K562 (cell line): ENCODE results near the gene BAIAP3. TPM values are rescaled to one million over a fixed set of nuclear protein-coding genes. Genes with fewer than 3 reads are reported as not detected.

Source experiments
- ATAC-seq: fragments of 200-7000 bp; cut with Tn5 transposase; 3 replicates; pipeline ENCODE4 v1.9.1; 2020; ENCODE audit warnings: moderate library complexity
- BruUV-seq: library from RNA; stranded (reverse); fragments of 400-500 nt; replicated peaks from 2 replicates; lab custom pipeline; 2021; lab: Mats Ljungman, UMichigan
- CTCF ChIA-PET: fragments of 300-600 bp; formaldehyde crosslinking; extraction: SDS; loops from one replicate; lab custom pipeline; 2021; ENCODE audit warnings: low intra/inter-chr PET ratio; lab: Yijun Ruan, JAX
- POLR2A ChIA-PET: fragments of 300-600, 350-650 bp; sonication (Branson Sonifier 250); formaldehyde crosslinking; extraction: SDS; loops from one replicate; lab custom pipeline; 2021; ENCODE audit warnings: antibody characterized with exemption, inconsistent platforms; lab: Yijun Ruan, JAX
- DNase-seq, 4 experiments: peaks; one replicate each; pipeline versions ENCODE4 v3.0.0 to v3.0.0-alpha.2; 2011 to 2018; ENCODE audit warnings: low spot score in 3 of 4, mixed read lengths in 3 of 4; ENCODE audit errors: extremely low read depth in 1 of 4
- FAIRE-seq: peaks from 2 replicates; lab custom pipeline; 2011; peaks lifted over from hg19 to GRCh38; lab: Jason Lieb, UNC
- H2AFZ ChIP-seq: 2 replicates; pipeline ENCODE4 v1.6.0; 2011; ENCODE audit warnings: low read depth, low read length, control low read depth, inconsistent platforms
- H3K27ac ChIP-seq: fragments of 200-600 bp; 3 replicates; pipeline ENCODE4 v1.8.0; 2011; ENCODE audit warnings: low read depth, mild to moderate bottlenecking, control low read depth, inconsistent platforms, low read length, moderate library complexity, mixed read lengths; ENCODE audit errors: extremely low read depth
- H3K27me3 ChIP-seq, 2 experiments: fragments of 300-600 bp in 1 of 2; 2 replicates in 1 of 2; 3 replicates in 1 of 2; pipeline versions ENCODE4 v1.6.0 to v1.8.0; 2011; ENCODE audit warnings: inconsistent platforms in 2 of 2, low read length in 2 of 2, mild to moderate bottlenecking in 1 of 2, mixed read lengths in 1 of 2, moderate library complexity in 1 of 2; ENCODE audit not compliant: control insufficient read depth in 2 of 2, insufficient read depth in 2 of 2
- H3K36me3 ChIP-seq: fragments of 300-600 bp; 3 replicates; pipeline ENCODE4 v1.8.0; 2011; ENCODE audit warnings: mild to moderate bottlenecking, low read length, inconsistent platforms; ENCODE audit not compliant: control insufficient read depth, insufficient read depth
- H3K4me1 ChIP-seq, 2 experiments: fragments of 200-600 bp in 1 of 2; replicated peaks in 1 of 2; 2 replicates in 1 of 2; 3 replicates in 1 of 2; pipeline versions ENCODE4 v1.5.1 to v1.8.0; 2011; ENCODE audit warnings: inconsistent platforms in 2 of 2, low read length in 2 of 2, mild to moderate bottlenecking in 1 of 2, mixed read lengths in 1 of 2, moderate library complexity in 1 of 2; ENCODE audit not compliant: control insufficient read depth in 2 of 2, insufficient read depth in 2 of 2
- H3K4me2 ChIP-seq: 2 replicates; pipeline ENCODE4 v1.6.1; 2011; ENCODE audit warnings: low read length, control low read depth, inconsistent platforms, mixed read lengths; ENCODE audit not compliant: insufficient read depth
- H3K4me3 ChIP-seq: fragments of 200-600 bp; sonication (generic), shearing (Covaris generic); 2 replicates; pipeline ENCODE4 v1.5.1; 2016; ENCODE audit warnings: control low read depth, inconsistent platforms
- H3K79me2 ChIP-seq: fragments of 200-600 bp; 3 replicates; pipeline ENCODE4 v1.8.0; 2011; ENCODE audit warnings: low read length, inconsistent platforms; ENCODE audit not compliant: control insufficient read depth, insufficient read depth
- H3K9ac ChIP-seq, 2 experiments: 2 replicates each; pipeline versions ENCODE4 v1.6.0 to v1.6.1; 2011; ENCODE audit warnings: low read depth in 2 of 2, low read length in 2 of 2, control low read depth in 1 of 2, inconsistent platforms in 1 of 2, mild to moderate bottlenecking in 1 of 2, mixed read lengths in 1 of 2; ENCODE audit not compliant: insufficient read depth in 1 of 2
- H3K9me1 ChIP-seq: one replicate; pipeline ENCODE4 v1.6.0; 2011; ENCODE audit warnings: inconsistent platforms, mild to moderate bottlenecking, low read length, moderate library complexity; ENCODE audit not compliant: control insufficient read depth, insufficient read depth
- H3K9me3 ChIP-seq: replicated peaks from 2 replicates; pipeline ENCODE4 v1.5.1; 2011; ENCODE audit warnings: low read depth, low read length, inconsistent platforms; ENCODE audit not compliant: control insufficient read depth, insufficient read depth
- H4K20me1 ChIP-seq: replicated peaks from 2 replicates; pipeline ENCODE4 v1.6.1; 2011; ENCODE audit warnings: low read length, inconsistent platforms, mixed read lengths; ENCODE audit not compliant: control insufficient read depth, insufficient read depth
- CC2D1A ChIP-seq: fragments of 450-650 bp; IDR thresholded peaks from 2 replicates; pipeline ENCODE4 v1.6.1; 2017; ENCODE audit warnings: mild to moderate bottlenecking
- CEBPB ChIP-seq: fragments of 450-650 bp; IDR thresholded peaks from 2 replicates; pipeline ENCODE4 v1.6.1; 2016; ENCODE audit warnings: missing genetic modification characterization, missing compliant biosample characterization
- DEAF1 ChIP-seq: fragments of 450-650 bp; formaldehyde crosslinking; IDR thresholded peaks from 2 replicates; pipeline ENCODE4 v1.4.0; 2020; ENCODE audit warnings: mild to moderate bottlenecking, moderate library complexity
- MEIS2 ChIP-seq: fragments of 450-650 bp; IDR thresholded peaks from 2 replicates; pipeline ENCODE4 v1.6.1; 2014; ENCODE audit warnings: mild to moderate bottlenecking; ENCODE audit not compliant: partially characterized antibody
- THRA ChIP-seq: fragments of 450-650 bp; IDR thresholded peaks from 2 replicates; pipeline ENCODE4 v1.6.1; 2017; ENCODE audit warnings: mild to moderate bottlenecking, moderate library complexity
- YBX1 ChIP-seq: fragments of 450-650 bp; IDR thresholded peaks from 2 replicates; pipeline ENCODE4 v1.7.1; 2016; ENCODE audit warnings: mild to moderate bottlenecking
- ZBTB7A ChIP-seq: IDR thresholded peaks from 2 replicates; pipeline ENCODE4 v1.6.1; 2011; ENCODE audit warnings: low read depth, mild to moderate bottlenecking, low read length, moderate library complexity, borderline replicate concordance; ENCODE audit not compliant: control insufficient read depth
- ZEB2 ChIP-seq: fragments of 450-650 bp; IDR thresholded peaks from 2 replicates; pipeline ENCODE4 v1.6.1; 2016
- ZNF274 ChIP-seq: IDR thresholded peaks from 2 replicates; pipeline ENCODE4 v1.6.1; 2011; ENCODE audit warnings: low read depth, mild to moderate bottlenecking, low read length, moderate library complexity, borderline replicate concordance
- ZNF668 ChIP-seq: fragments of 250-450 bp; sonication (Bioruptor Pico); IDR thresholded peaks from 2 replicates; pipeline ENCODE4 v1.8.0; 2022; ENCODE audit warnings: mild to moderate bottlenecking, inconsistent platforms
- WGBS: fragments of 100-300 bp; shearing (Covaris generic); methylation state at CpG from one replicate; pipeline ENCODE4 v1.1.6; 2016; ENCODE audit warnings: low coverage, mixed read lengths; ENCODE audit not compliant: insufficient coverage; ENCODE audit errors: missing lambda C conversion rate; 5-methylcytosine and 5-hydroxymethylcytosine counted together
- in situ Hi-C: fragments of 300-500 bp; cut with MboI; formaldehyde crosslinking; loops from 4 replicates; pipeline ENCODE4 v1.15.0; 2018; ENCODE audit warnings: inconsistent platforms, mixed read lengths
- intact Hi-C: fragments of 100-400 bp; cut with micrococcal nuclease; formaldehyde crosslinking; loops from 2 replicates; pipeline ENCODE4 v1.14.2; 2022
- polyA plus RNA-seq, 8 experiments: library from polyadenylated mRNA; depleted of rRNA in 4 of 8; stranded (reverse) in 5 of 8; unstranded in 3 of 8; fragments of >200 nt; fragmentation: Nextera tagmentation in 2 of 8; fragmentation: Illumina TruSeq in 1 of 8; extraction: Ambion mirVana in 2 of 8; extraction: Trizol in 1 of 8; gene quantifications; 2 replicates each; pipeline versions ENCODE4 v1.2.1 to v1.2.3, GENCODE V29; 2011 to 2014; ENCODE audit warnings: inconsistent platforms in 1 of 8, missing spikeins in 1 of 8
- total RNA-seq, 7 experiments: library from RNA; depleted of rRNA in 6 of 7; stranded (reverse); fragments of >200 nt in 6 of 7; fragmentation: Illumina TruSeq in 2 of 7; extraction: Trizol in 2 of 7; gene quantifications; 2 replicates each; pipeline versions ENCODE4 v1.2.1 to v1.2.3, GENCODE V29; 2011 to 2021; ENCODE audit warnings: low replicate concordance in 1 of 7
- TF ChIP-seq, protein P1 (sequence below), 3 experiments: fragments of 200-800 bp in 1 of 3; fragments of 250-450 bp in 1 of 3; fragments of 450-650 bp in 1 of 3; sonication (Bioruptor Pico) in 1 of 3; sonication (Bioruptor generic) in 1 of 3; formaldehyde crosslinking in 1 of 3; IDR thresholded peaks; 2 replicates each; pipeline versions ENCODE4 v1.6.1 to v1.8.0; 2016 to 2022; ENCODE audit warnings: mild to moderate bottlenecking in 2 of 3, missing genetic modification characterization in 2 of 3, missing compliant biosample characterization in 1 of 3, moderate library complexity in 1 of 3
- TF ChIP-seq, protein P2 (sequence below): IDR thresholded peaks from 3 replicates; pipeline ENCODE4 v1.6.1; 2011; ENCODE audit warnings: borderline replicate concordance, mild to moderate bottlenecking; ENCODE audit not compliant: insufficient read length, insufficient read depth

The BAIAP3 gene
- total and polyA plus RNA-seq, 9 of the 15 experiments (the other 6 are each of a cell fraction or from before 2014, with no cell fraction given), result 0.03 to 4.5 (median 0.57) TPM; not detected in 1

DNA sequence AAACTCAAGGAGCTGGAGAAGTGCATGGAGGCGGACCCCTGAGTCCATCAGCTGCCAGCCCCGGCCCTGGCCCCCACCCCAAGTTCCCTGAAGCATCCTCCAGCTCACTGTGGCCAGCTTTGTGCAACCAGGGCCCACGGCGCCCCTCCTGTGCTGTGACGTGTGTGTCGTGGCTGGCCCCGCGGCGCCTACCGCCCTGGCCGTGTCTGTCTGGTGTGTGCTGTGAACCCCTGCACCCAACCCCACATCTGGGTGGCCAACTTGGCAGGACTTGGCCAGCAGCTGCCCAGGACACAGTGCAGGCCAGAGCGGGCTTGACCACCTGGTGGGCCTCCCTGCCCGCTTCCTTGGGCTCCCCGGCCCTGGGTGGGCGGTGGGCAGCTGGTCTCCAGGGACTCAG lies 15.0 kb downstream of the BAIAP3 start (continued):
- TF ChIP-seq, protein P1, sequence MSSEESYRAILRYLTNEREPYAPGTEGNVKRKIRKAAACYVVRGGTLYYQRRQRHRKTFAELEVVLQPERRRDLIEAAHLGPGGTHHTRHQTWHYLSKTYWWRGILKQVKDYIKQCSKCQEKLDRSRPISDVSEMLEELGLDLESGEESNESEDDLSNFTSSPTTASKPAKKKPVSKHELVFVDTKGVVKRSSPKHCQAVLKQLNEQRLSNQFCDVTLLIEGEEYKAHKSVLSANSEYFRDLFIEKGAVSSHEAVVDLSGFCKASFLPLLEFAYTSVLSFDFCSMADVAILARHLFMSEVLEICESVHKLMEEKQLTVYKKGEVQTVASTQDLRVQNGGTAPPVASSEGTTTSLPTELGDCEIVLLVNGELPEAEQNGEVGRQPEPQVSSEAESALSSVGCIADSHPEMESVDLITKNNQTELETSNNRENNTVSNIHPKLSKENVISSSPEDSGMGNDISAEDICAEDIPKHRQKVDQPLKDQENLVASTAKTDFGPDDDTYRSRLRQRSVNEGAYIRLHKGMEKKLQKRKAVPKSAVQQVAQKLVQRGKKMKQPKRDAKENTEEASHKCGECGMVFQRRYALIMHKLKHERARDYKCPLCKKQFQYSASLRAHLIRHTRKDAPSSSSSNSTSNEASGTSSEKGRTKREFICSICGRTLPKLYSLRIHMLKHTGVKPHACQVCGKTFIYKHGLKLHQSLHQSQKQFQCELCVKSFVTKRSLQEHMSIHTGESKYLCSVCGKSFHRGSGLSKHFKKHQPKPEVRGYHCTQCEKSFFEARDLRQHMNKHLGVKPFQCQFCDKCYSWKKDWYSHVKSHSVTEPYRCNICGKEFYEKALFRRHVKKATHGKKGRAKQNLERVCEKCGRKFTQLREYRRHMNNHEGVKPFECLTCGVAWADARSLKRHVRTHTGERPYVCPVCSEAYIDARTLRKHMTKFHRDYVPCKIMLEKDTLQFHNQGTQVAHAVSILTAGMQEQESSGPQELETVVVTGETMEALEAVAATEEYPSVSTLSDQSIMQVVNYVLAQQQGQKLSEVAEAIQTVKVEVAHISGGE (CRISPR knock-in tag; IDR thresholded peaks at IDR 0.05), result no peak

- Histone ChIP-seq H3K27ac (no peak overlapping the region), H2AFZ (no peak overlapping the region), H3K79me2 (peaks cover 32% of the 10 kb centered on the region), H3K9me3 (no peaks in the 10 kb centered on the region), H4K20me1 (peaks cover 9% of the 10 kb centered on the region), H3K4me2 (no peak overlapping the region), H3K9me1 (no peaks in the 10 kb centered on the region), H3K9ac (peak overlapping the region in 1 of 2 experiments; percentile 26; a peak in 1 of 4 replicates), H3K4me3 (no peak overlapping the region), H3K36me3 (peaks cover 22% of the 10 kb centered on the region; the same call in 1 of the 3 replicates), H3K4me1 (peaks cover 2 to 85% of the 10 kb centered on the region in 2 experiments; a peak in 3 of 5 replicates), H3K27me3 (no peaks in the 10 kb centered on the region)
- intact Hi-C loops, result loop anchor here (10.0 kb wide), 1 partner anchor 54 kb away; no protein-coding TSS in a partner anchor
- ATAC-seq (no peak), DNase-seq (no peak), FAIRE-seq (no peak)
- 80% methylated on average over 9 of the region's 14 CpGs for WGBS
- in situ Hi-C loops, result no loop called here
- CTCF ChIA-PET, result no interaction called here
- POLR2A ChIA-PET, result no interaction called here
- BruUV-seq, result no TSS peak
- TF ChIP-seq THRA (no peak), YBX1 (no peak), DEAF1 (CRISPR knock-in tag) (no peak), CC2D1A (no peak), ZNF274 (no peak), MEIS2 (no peak), CEBPB (tag) (no peak), ZEB2 (no peak), ZBTB7A (no peak), ZNF668 (CRISPR knock-in tag) (no peak)
- TF ChIP-seq, protein P2, sequence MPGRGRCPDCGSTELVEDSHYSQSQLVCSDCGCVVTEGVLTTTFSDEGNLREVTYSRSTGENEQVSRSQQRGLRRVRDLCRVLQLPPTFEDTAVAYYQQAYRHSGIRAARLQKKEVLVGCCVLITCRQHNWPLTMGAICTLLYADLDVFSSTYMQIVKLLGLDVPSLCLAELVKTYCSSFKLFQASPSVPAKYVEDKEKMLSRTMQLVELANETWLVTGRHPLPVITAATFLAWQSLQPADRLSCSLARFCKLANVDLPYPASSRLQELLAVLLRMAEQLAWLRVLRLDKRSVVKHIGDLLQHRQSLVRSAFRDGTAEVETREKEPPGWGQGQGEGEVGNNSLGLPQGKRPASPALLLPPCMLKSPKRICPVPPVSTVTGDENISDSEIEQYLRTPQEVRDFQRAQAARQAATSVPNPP, result no peak
Measured at GRCh38 chr16:1348926-1349325, 15.5 kb downstream of the BAIAP3 start.
